GM18505 (cell line): ENCODE data around the gene DNMT1.

ENCODE experiments used
- ATAC-seq: cut with Tn5 transposase; IDR thresholded peaks from one replicate; pipeline ENCODE4 v1.9.1; 2021; ENCODE audit not compliant: unreplicated experiment
- POLR2A ChIP-seq: IDR thresholded peaks from 4 replicates; pipeline ENCODE4 v1.6.1; 2011; ENCODE audit warnings: borderline replicate concordance; ENCODE audit not compliant: insufficient read depth, insufficient read length; ENCODE audit errors: extremely low read depth

The DNMT1 gene

GRCh38 chr19:10151521-10151920 is 43.2 kb downstream of the DNMT1 start:
- TF ChIP-seq POLR2A = no peak
- ATAC-seq = no peak

GRCh38 chr19:10149427-10149826 is 45.3 kb downstream of the DNMT1 start:
- ATAC-seq = no peak
- TF ChIP-seq POLR2A = no peak

- no peak for TF ChIP-seq POLR2A
- ATAC-seq = no peak
Measured at GRCh38 chr19:10146142-10146541, 48.6 kb downstream of the DNMT1 start.

- no peak for ATAC-seq
Measured at GRCh38 chr19:10145031-10145430, 49.7 kb downstream of the DNMT1 start.

GRCh38 chr19:10144361-10144760 is 50.4 kb downstream of the DNMT1 start:
- TF ChIP-seq POLR2A = no peak
- no peak for ATAC-seq

More at GRCh38 chr19:10145031-10145430, 49.7 kb downstream of the DNMT1 start:
- no peak for TF ChIP-seq POLR2A

- TF ChIP-seq POLR2A = no peak
- ATAC-seq = no peak
Measured at GRCh38 chr19:10143681-10144080, 51.1 kb downstream of the DNMT1 start.

GRCh38 chr19:10142701-10143375 is 51.9 kb downstream of the DNMT1 start:
- no peak for TF ChIP-seq POLR2A
- no peak for ATAC-seq

- TF ChIP-seq POLR2A = no peak
- no peak for ATAC-seq
Measured at GRCh38 chr19:10141973-10142372, 52.8 kb downstream of the DNMT1 start.

GRCh38 chr19:10141479-10141878 is 53.3 kb downstream of the DNMT1 start:
- ATAC-seq = no peak
- no peak for TF ChIP-seq POLR2A

- no peak for ATAC-seq
- TF ChIP-seq POLR2A = no peak
Measured at GRCh38 chr19:10139952-10140351, 54.8 kb downstream of the DNMT1 start.

GRCh38 chr19:10138879-10139795 is 55.6 kb downstream of the DNMT1 start:
- no peak for TF ChIP-seq POLR2A
- ATAC-seq = no peak

GRCh38 chr19:10137751-10138682 is 56.7 kb downstream of the DNMT1 start:
- no peak for TF ChIP-seq POLR2A
- no peak for ATAC-seq

- TF ChIP-seq POLR2A = no peak
- no peak for ATAC-seq
Measured at GRCh38 chr19:10136936-10137335, 57.8 kb downstream of the DNMT1 start.
